ENCODE results near the gene HCLS1. TPM values are rescaled to one million over a fixed set of nuclear protein-coding genes. Genes with fewer than 3 reads are reported as not detected.

HCLS1 gene
- total and polyA plus RNA-seq, 2 donors (not counting 1 experiment from before 2014, with no cell fraction given): 161 to 317 TPM

DNA sequence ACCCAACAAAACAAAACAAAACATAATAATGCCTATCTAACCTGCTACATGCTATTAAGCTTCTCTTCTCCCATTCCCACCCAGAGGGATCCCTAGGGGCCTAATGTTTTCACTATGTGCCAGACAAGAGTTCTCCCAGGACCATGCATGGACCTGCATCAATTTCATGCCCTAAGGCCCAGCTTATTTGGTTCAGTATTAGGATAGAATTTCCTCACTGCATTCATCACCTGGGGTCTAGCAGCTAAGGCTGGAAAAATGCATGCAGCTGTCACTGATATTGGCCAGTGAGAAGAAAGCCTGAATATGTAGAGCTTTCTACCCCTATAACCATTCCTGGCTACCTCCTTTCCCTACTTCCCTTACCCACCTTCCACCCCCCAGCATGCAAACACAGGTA is 2.0 kb upstream of the HCLS1 start:
- TF ChIP-seq CTCF (IDR thresholded peaks at IDR 0.05): no peak
- TF ChIP-seq EZH2 (IDR thresholded peaks at IDR 0.05; ENCODE audit: borderline replicate concordance, insufficient read depth, low read depth, low read length, poor library complexity, severe bottlenecking): no peak
- ATAC-seq (ENCODE audit: low read depth) (no peak), DNase-seq (no peak)
- H3K4me3 ChIP-seq (ENCODE audit: control extremely low read depth in 1 of 5, extremely low read depth in 1 of 5, insufficient read depth in 1 of 5, low read depth in 2 of 5, low read length in 4 of 5): no peak overlapping the region
- H2AFZ ChIP-seq (ENCODE audit: insufficient read depth, low read depth, low read length, poor library complexity, severe bottlenecking): no peak overlapping the region
- ChIA-PET CTCF (no interaction called here), POLR2A (no interaction called here)
- H3K36me3 ChIP-seq (replicated peaks in 1 of 2; ENCODE audit: control extremely low read depth in 1 of 2, control insufficient read depth in 1 of 2, extremely low read depth in 1 of 2, insufficient read depth in 2 of 2, low read length in 1 of 2): peaks cover 0 to 54% of the 10 kb centered on the region in 2 experiments
- H3K4me1 Mint-ChIP-seq: peaks cover 40% of the 10 kb centered on the region
- no peak overlapping the region for H3K4me2 ChIP-seq (replicated peaks; ENCODE audit: low read depth, low read length, poor library complexity, severe bottlenecking)
- H3K9ac ChIP-seq (ENCODE audit: low read length): no peak overlapping the region
- H3K27ac ChIP-seq (ENCODE audit: low read length in 2 of 2): no peak overlapping the region
- peaks cover 30% of the 10 kb centered on the region for H3K79me2 ChIP-seq (ENCODE audit: control insufficient read depth, insufficient read depth, low read length)
- no peak overlapping the region for H3K4me3 Mint-ChIP-seq
- peaks cover 23% of the 10 kb centered on the region for H4K20me1 ChIP-seq (ENCODE audit: control insufficient read depth, insufficient read depth, low read length, poor library complexity, severe bottlenecking)
- peaks cover 34 to 38% of the 10 kb centered on the region in 2 donors for H3K4me1 ChIP-seq (ENCODE audit: control insufficient read depth in 2 of 2, insufficient read depth in 2 of 2, low read length in 2 of 2)
- intact Hi-C loops (cut with micrococcal nuclease): loop anchor here (5.0 kb wide), 1 partner anchor 335 kb away; no protein-coding TSS in a partner anchor
- H3K27me3 ChIP-seq (replicated peaks in 1 of 4; ENCODE audit: control extremely low read depth in 1 of 4, control insufficient read depth in 3 of 4, insufficient read depth in 4 of 4, low read length in 3 of 4): no peaks in the 10 kb centered on the region
- H3K27me3 Mint-ChIP-seq: no peaks in the 10 kb centered on the region
- no peak overlapping the region for H3K27ac Mint-ChIP-seq
- no peaks in the 10 kb centered on the region for H3K9me3 ChIP-seq (ENCODE audit: control extremely low read depth in 1 of 3, control insufficient read depth in 2 of 3, insufficient read depth in 1 of 3, low read length in 2 of 3)
- no peaks in the 10 kb centered on the region for H3K9me3 Mint-ChIP-seq (ENCODE audit: insufficient read depth)

- peak overlapping the region; percentile 97 for H3K4me3 Mint-ChIP-seq
- peaks cover 50% of the 10 kb centered on the region for H3K4me1 Mint-ChIP-seq
- TF ChIP-seq EZH2 (IDR thresholded peaks at IDR 0.05; ENCODE audit: borderline replicate concordance, insufficient read depth, low read depth, low read length, poor library complexity, severe bottlenecking) (no peak), CTCF (IDR thresholded peaks at IDR 0.05) (no peak)
- peak overlapping the region; percentile 84 for H2AFZ ChIP-seq (ENCODE audit: insufficient read depth, low read depth, low read length, poor library complexity, severe bottlenecking)
- DNase-seq (peak; percentile 42), ATAC-seq (ENCODE audit: low read depth) (no peak)
- peak overlapping the region; percentile 90 to 94 for H3K27ac ChIP-seq (ENCODE audit: low read length in 2 of 2)
- no peaks in the 10 kb centered on the region for H3K9me3 ChIP-seq (ENCODE audit: control extremely low read depth in 1 of 3, control insufficient read depth in 2 of 3, insufficient read depth in 1 of 3, low read length in 2 of 3)
- intact Hi-C loops (cut with micrococcal nuclease): loop anchor here (2.0 to 5.0 kb wide), 2 partner anchors 336 to 597 kb away; no protein-coding TSS in a partner anchor
- peak overlapping the region; percentile 82 for H3K9ac ChIP-seq (ENCODE audit: low read length)
- peak overlapping the region; percentile 98 for H3K27ac Mint-ChIP-seq
- peaks cover 0 to 55% of the 10 kb centered on the region in 2 experiments for H3K36me3 ChIP-seq (replicated peaks in 1 of 2; ENCODE audit: control extremely low read depth in 1 of 2, control insufficient read depth in 1 of 2, extremely low read depth in 1 of 2, insufficient read depth in 2 of 2, low read length in 1 of 2)
- ChIA-PET CTCF (interaction anchor here (1.3 to 1.5 kb wide), 2 partner anchors 9 to 329 kb away, joined by 5 to 6 read pairs; no protein-coding TSS in a partner anchor), POLR2A (interaction anchor here (0.7 kb wide), 1 partner anchor 416 kb away, joined by 3 read pairs; no protein-coding TSS in a partner anchor)
- peaks cover 34 to 39% of the 10 kb centered on the region in 2 donors for H3K4me1 ChIP-seq (ENCODE audit: control insufficient read depth in 2 of 2, insufficient read depth in 2 of 2, low read length in 2 of 2)
- no peaks in the 10 kb centered on the region for H3K27me3 Mint-ChIP-seq
- H3K4me3 ChIP-seq (ENCODE audit: control extremely low read depth in 1 of 5, extremely low read depth in 1 of 5, insufficient read depth in 1 of 5, low read depth in 2 of 5, low read length in 4 of 5): peak overlapping the region in 1 of 5 experiments; percentile 83
- 57% methylated on average over 2 of the region's 6 CpGs for WGBS (ENCODE audit: insufficient coverage)
- peak overlapping the region; percentile 84 for H3K4me2 ChIP-seq (replicated peaks; ENCODE audit: low read depth, low read length, poor library complexity, severe bottlenecking)
- peaks cover 23% of the 10 kb centered on the region for H4K20me1 ChIP-seq (ENCODE audit: control insufficient read depth, insufficient read depth, low read length, poor library complexity, severe bottlenecking)
- H3K9me3 Mint-ChIP-seq (ENCODE audit: insufficient read depth): no peaks in the 10 kb centered on the region
- H3K27me3 ChIP-seq (replicated peaks in 1 of 4; ENCODE audit: control extremely low read depth in 1 of 4, control insufficient read depth in 3 of 4, insufficient read depth in 4 of 4, low read length in 3 of 4): no peaks in the 10 kb centered on the region
- peaks cover 44% of the 10 kb centered on the region for H3K79me2 ChIP-seq (ENCODE audit: control insufficient read depth, insufficient read depth, low read length)
Measured at GRCh38 chr3:121661376-121661775, 673 bp upstream of the HCLS1 start.

Data from B cell (primary cell).